NCI-H1694 (cell line): ENCODE results near the gene ALKBH7.

Experiments used
- DNase-seq: peaks from one replicate; lab custom pipeline; 2025; lab: John Stamatoyannopoulos, UW

ALKBH7 gene

GRCh38 chr19:6424195-6424938, 51.8 kb downstream of the ALKBH7 start, which contains the start of gene KHSRP:
Gene KHSRP, minus strand, starts transcription at chr19:6424811. Its CDS starts 110 bp downstream, at chr19:6424701.
- no peak for DNase-seq
